Parathyroid adenoma (tissue), 2 donors: Measurements from ENCODE around the gene SLC5A10.

Experiments
- H2AFZ ChIP-seq: fragments of 300-600 bp; sonication (generic); one replicate; pipeline ENCODE4 v1.7.0; 2017; ENCODE audit warnings: antibody characterized with exemption, mild to moderate bottlenecking
- H3K27ac ChIP-seq: fragments of 300-600 bp; sonication (generic); one replicate; pipeline ENCODE4 v1.7.0; 2017
- H3K27me3 ChIP-seq: fragments of 300-600 bp; sonication (generic); one replicate; pipeline ENCODE4 v1.7.0; 2017; ENCODE audit warnings: low read length; ENCODE audit not compliant: control insufficient read depth, insufficient read depth
- H3K36me3 ChIP-seq: fragments of 300-600 bp; sonication (generic); one replicate; pipeline ENCODE4 v1.7.0; 2017; ENCODE audit warnings: low read length; ENCODE audit not compliant: control insufficient read depth, insufficient read depth
- H3K4me1 ChIP-seq: fragments of 300-600 bp; sonication (generic); one replicate; pipeline ENCODE4 v1.7.0; 2017; ENCODE audit warnings: control low read depth
- H3K4me2 ChIP-seq: fragments of 300-600 bp; sonication (generic); one replicate; pipeline ENCODE4 v1.7.0; 2017; ENCODE audit warnings: low read length
- H3K4me3 ChIP-seq: fragments of 300-600 bp; sonication (generic); one replicate; pipeline ENCODE4 v1.7.0; 2017; ENCODE audit warnings: low read depth, low read length
- H3K79me2 ChIP-seq: fragments of 300-600 bp; sonication (generic); one replicate; pipeline ENCODE4 v1.7.0; 2017; ENCODE audit warnings: control low read depth
- H3K9ac ChIP-seq: fragments of 300-600 bp; sonication (generic); one replicate; pipeline ENCODE4 v1.7.0; 2017; ENCODE audit warnings: mild to moderate bottlenecking
- H3K9me3 ChIP-seq: fragments of 300-600 bp; sonication (generic); one replicate; pipeline ENCODE4 v1.7.0; 2017; ENCODE audit warnings: low read length; ENCODE audit not compliant: control insufficient read depth
- CTCF ChIP-seq: fragments of 300-600 bp; sonication (generic); IDR thresholded peaks from one replicate; pipeline ENCODE4 v1.7.0; 2017; ENCODE audit warnings: antibody characterized with exemption, mild to moderate bottlenecking
- donor health status: primary hyperparathyroidism.

The SLC5A10 gene

GRCh38 chr17:18959071-18959844, 7.3 kb downstream of the SLC5A10 start:
- no peaks in the 10 kb centered on the region for H3K9me3 ChIP-seq
- no peaks in the 10 kb centered on the region for H3K36me3 ChIP-seq
- no peak for TF ChIP-seq CTCF

GRCh38 chr17:18959845-18960240, 7.9 kb downstream of the SLC5A10 start:
- no peaks in the 10 kb centered on the region for H3K9me3 ChIP-seq
- no peak overlapping the region for H3K9ac ChIP-seq
- no peak overlapping the region for H3K4me2 ChIP-seq
- no peak for TF ChIP-seq CTCF
- no peak overlapping the region for H3K27ac ChIP-seq
- H3K79me2 ChIP-seq: no peaks in the 10 kb centered on the region
- no peaks in the 10 kb centered on the region for H3K4me1 ChIP-seq
- no peaks in the 10 kb centered on the region for H3K36me3 ChIP-seq
- no peaks in the 10 kb centered on the region for H3K27me3 ChIP-seq
- H2AFZ ChIP-seq: no peak overlapping the region
- H3K4me3 ChIP-seq: no peak overlapping the region

More at GRCh38 chr17:18959071-18959844, 7.3 kb downstream of the SLC5A10 start:
- Histone ChIP-seq H2AFZ (no peak overlapping the region), H3K27me3 (no peaks in the 10 kb centered on the region), H3K27ac (no peak overlapping the region), H3K4me2 (no peak overlapping the region), H3K4me3 (no peak overlapping the region), H3K79me2 (no peaks in the 10 kb centered on the region), H3K4me1 (no peaks in the 10 kb centered on the region), H3K9ac (no peak overlapping the region)

GRCh38 chr17:18960241-18960665, 8.3 kb downstream of the SLC5A10 start:
- Histone ChIP-seq H3K79me2 (no peaks in the 10 kb centered on the region), H3K9ac (no peak overlapping the region), H3K4me2 (no peak overlapping the region), H3K9me3 (no peaks in the 10 kb centered on the region), H3K36me3 (no peaks in the 10 kb centered on the region), H2AFZ (peak overlapping the region; percentile 47), H3K4me1 (no peaks in the 10 kb centered on the region), H3K4me3 (no peak overlapping the region), H3K27me3 (no peaks in the 10 kb centered on the region), H3K27ac (no peak overlapping the region)
- TF ChIP-seq CTCF: no peak

- Histone ChIP-seq H3K9ac (no peak overlapping the region), H3K36me3 (no peaks in the 10 kb centered on the region)
These were observed 9.0 kb downstream of the SLC5A10 start for GRCh38 chr17:18960803-18961511.

More at GRCh38 chr17:18960803-18961511, 9.0 kb downstream of the SLC5A10 start:
- Histone ChIP-seq H3K27ac (no peak overlapping the region), H3K4me1 (no peaks in the 10 kb centered on the region), H3K79me2 (no peaks in the 10 kb centered on the region), H3K9me3 (no peaks in the 10 kb centered on the region), H2AFZ (peak overlapping the region; percentile 47), H3K4me3 (no peak overlapping the region), H3K4me2 (no peak overlapping the region), H3K27me3 (no peaks in the 10 kb centered on the region)
- peak; percentile 96 for TF ChIP-seq CTCF
